Brain pericyte (primary cell): Measurements from ENCODE around the gene KLHDC4.

Experiments used
- DNase-seq: peaks from one replicate; pipeline ENCODE4 v3.0.0-alpha.2; 2012; ENCODE audit warnings: low read depth, low spot score

Gene KLHDC4

DNA sequence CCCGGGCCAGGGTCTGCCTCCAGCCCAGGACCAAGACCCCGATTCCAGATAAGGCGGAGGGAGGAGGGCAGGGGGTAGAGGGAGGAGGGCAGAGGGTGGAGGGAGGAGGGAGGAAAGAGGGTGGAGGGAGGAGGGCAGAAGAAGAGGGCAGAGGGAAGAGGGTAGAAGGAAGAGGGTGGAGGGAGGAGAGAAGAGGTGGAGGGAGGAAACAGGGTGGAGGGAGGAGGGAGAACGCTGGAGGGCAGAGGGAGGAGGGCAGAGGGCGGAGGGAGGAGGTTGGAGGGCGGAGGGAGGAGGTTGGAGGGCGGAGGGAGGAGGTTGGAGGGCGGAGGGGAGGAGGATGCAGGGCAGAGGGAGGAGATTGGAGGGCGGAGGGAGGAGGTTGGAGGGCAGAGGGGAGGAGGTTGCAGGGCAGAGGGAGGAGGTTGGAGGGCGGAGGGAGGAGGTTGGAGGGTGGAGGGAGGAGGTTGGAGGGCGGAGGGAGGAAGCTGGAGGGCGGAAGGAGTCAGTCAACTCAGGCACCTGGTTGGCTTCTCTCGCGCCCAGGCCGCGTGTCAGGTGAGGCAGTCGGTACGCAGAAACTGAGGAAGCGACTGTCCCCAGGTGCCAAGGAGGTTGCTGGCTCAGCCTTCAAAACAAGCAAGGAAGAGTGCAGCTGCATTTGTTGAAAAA is 65.2 kb downstream of the KLHDC4 start:
- no peak for DNase-seq

DNA sequence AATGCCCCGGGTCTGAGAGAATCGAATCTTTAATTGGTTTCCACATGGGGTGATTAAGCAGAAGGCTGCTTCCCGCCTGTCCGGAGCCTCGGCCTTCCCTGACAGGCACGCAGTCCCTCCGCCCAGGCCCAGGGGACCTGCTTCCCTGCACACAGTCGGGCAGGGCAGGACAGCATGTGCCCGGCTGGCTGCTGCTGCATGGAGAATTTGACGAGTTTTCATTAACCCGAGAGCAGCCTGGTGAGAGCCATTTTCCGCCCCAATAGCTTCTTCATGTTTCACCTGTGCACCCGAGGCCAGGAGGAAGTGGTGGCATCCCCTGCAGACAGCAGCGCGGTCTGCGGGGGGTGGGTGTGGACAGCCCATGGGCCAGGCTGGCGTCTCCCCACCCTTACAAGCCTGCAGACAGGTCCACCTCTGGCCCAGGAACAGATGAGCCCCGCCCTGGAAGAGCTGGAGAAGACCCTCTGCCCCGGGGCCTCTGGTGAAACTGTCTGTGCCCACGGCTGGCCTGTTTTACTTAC is 67.0 kb downstream of the KLHDC4 start:
- DNase-seq, result no peak

GRCh38 chr16:87698241-87698640 is 67.5 kb downstream of the KLHDC4 start:
- no peak for DNase-seq

GRCh38 chr16:87697792-87698191 is 68.0 kb downstream of the KLHDC4 start:
- DNase-seq, result no peak

DNA sequence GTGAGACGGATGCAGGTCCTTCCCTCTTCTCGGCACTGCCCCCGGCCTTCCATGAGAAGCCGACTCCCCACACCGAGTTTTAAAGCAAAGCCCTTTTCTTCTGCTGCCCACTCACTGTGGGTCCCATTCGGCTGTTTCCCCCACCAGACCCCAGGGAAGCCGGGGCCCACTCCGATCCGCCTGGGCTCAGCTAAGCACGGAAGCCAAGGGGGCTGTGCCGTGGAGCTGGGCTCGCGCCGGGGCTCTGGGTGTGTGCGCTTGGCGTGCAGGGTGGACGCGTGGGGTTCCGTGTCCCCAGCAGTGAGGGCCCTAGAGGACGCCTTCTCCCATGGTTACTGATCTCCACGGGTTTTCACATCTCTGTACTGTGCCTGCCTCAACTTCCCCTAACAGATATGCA is 68.5 kb downstream of the KLHDC4 start:
- DNase-seq, result no peak

GRCh38 chr16:87696726-87697125 is 69.1 kb downstream of the KLHDC4 start:
- no peak for DNase-seq

DNA sequence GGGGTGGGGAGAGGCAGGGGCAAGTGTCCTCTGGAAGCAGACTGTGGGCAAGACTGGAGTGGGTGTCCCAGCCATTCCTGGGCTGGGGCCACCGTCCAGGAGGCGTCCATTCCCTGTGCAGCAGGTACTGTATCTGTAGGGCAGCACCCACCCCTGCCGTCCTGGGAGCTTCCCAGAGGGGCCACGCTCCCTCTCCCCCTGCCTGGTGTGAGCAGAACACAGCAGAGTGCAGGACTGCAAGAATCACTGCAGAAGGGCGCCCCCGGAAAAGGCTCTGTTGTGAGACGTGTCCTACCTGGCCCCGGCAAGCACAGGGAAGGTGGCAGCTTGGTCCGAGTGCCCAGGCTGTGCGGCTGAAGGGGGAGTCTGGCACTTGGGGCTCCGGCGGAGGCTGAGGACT is 70.3 kb downstream of the KLHDC4 start:
- no peak for DNase-seq

DNA sequence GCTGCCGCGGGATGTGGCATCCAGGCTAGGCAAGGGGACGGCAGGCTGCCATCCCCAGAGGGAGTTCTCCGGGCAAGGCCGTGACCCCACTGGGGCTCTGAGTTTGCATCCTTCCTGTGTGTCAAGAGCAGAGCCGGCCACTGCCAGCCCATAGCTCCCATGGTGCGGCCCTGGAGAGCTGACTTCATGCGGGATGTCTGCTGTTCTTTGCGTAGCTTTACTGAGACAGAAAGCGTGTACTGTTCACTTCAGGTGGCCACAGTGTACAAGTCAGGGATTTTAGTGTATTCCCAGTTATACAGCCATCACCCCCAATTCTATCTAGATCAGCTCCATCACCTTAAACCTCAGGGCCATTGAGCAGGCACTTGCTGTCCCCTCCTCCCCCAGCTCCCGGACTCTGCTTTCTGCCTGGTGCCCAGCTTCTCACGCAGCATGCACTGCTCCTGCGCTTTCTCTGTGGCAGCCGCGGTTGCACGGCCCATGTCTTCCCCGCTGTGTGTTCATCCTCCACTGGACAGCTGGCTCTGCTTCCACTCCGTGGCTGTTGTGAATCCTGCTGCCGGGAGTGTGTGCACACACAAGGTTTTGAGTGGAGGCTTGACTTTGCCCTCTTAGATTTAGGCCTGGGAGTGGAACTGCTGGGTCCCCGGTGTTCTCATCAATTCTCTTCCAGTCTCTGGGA is 71.2 kb downstream of the KLHDC4 start:
- DNase-seq, result no peak

- DNase-seq, result no peak
Observed at GRCh38 chr16:87693827-87694226, 72.0 kb downstream of the KLHDC4 start.

DNA sequence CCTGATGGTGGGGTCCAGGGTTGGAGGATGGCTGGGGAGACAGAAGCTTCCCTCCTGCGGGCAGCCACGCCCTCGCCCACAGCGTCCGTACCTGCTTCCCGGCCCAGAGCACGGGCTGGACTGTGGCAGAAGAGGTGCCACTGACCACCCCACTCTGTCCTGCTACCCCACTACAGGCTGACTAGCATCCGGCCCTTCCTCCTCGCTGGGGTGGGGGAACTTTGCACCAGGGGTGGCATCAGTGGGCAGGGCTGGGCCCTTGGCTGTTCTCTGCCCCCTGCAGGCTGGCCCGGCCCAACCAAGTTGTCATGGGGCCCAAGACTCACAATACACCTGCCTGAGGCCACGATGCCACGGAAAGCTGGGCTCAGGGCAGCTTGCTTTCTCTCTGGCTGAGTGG is 73.0 kb downstream of the KLHDC4 start:
- DNase-seq, result no peak

- no peak for DNase-seq
Observed at GRCh38 chr16:87692176-87692575, 73.6 kb downstream of the KLHDC4 start.

DNA sequence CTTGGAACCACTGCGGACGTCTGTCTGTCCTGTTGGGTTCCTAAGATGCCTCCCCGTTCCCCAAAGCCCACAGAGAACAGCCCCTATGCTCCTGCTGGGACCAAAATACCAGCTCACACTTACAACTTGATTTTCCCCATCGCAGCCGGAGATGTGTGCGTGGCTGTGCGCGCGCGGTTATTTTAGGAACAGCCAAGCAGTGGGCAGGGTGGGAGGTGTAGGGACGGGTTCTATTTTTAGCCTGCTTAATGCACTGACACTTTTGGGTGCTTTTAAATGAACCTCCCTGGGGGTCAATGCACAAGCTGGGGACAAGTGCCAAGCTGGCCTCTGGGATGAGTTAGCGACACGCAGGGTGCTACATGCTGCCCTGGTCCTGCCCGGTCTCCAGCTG is 74.1 kb downstream of the KLHDC4 start:
- no peak for DNase-seq

GRCh38 chr16:87690911-87691685 is 74.7 kb downstream of the KLHDC4 start:
- DNase-seq, result no peak

GRCh38 chr16:87689956-87690465 is 75.8 kb downstream of the KLHDC4 start:
- DNase-seq, result no peak

GRCh38 chr16:87688876-87689815 is 76.6 kb downstream of the KLHDC4 start:
- no peak for DNase-seq

DNA sequence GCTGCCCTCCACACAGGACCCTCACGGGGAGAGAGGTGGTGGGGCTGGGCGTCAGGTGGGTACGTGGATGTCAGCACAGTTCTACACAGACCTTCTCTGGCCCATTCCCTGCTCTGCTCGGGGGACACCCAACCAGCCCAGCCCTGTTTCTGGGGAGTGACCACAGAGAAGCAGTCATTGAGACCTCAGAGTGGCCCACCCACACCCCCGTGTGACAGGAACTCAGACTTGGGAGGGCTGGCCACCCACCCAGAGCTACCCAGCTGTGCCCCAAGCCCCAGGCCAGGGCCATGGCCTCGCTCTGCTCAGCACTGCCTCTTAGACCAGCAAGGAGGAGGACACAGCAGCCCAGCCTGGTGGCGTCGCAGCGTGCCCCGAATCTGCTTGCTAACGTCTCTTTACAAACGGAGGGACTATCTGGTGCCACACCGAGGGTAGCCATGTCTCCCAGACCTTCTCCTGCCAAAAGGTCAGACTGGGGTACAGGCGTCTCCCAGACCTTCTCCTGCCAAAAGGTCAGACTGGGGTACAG is 77.7 kb downstream of the KLHDC4 start:
- no peak for DNase-seq

GRCh38 chr16:87687126-87687910 is 78.5 kb downstream of the KLHDC4 start:
- no peak for DNase-seq

- no peak for DNase-seq
Observed at GRCh38 chr16:87686697-87687096, 79.1 kb downstream of the KLHDC4 start.

- no peak for DNase-seq
Observed at GRCh38 chr16:87685766-87686165, 80.0 kb downstream of the KLHDC4 start.

GRCh38 chr16:87685405-87685755 is 80.4 kb downstream of the KLHDC4 start:
- no peak for DNase-seq
